CD4-positive, alpha-beta T cell treated with Interleukin-15 for 1 hour (primary cell): ENCODE data around the gene CYB561D2.

ENCODE experiments used
- DNase-seq: peaks from one replicate; pipeline ENCODE4 v3.0.0-alpha.2; 2020

Gene CYB561D2

GRCh38 chr3:50395070-50395860, 44.6 kb downstream of the CYB561D2 start:
- DNase-seq, result peak; percentile 41

GRCh38 chr3:50396502-50396901, 45.8 kb downstream of the CYB561D2 start:
- no peak for DNase-seq

GRCh38 chr3:50401978-50402595, 51.4 kb downstream of the CYB561D2 start:
- DNase-seq, result no peak
